H1 (cell line): ENCODE measurements around the gene ARSK. TPM values are rescaled to one million over a fixed set of nuclear protein-coding genes. Genes with fewer than 3 reads are reported as not detected.

ENCODE experiments used
- CTCF ChIA-PET: fragments of 300-600 bp; sonication (Branson Sonifier 250); formaldehyde crosslinking; loops from one replicate; lab custom pipeline; 2021; ENCODE audit not compliant: partially characterized antibody; lab: Charles Lee
- POLR2A ChIA-PET: fragments of 300-600 bp; sonication (Branson Sonifier 250); formaldehyde crosslinking; loops from one replicate; lab custom pipeline; 2021; ENCODE audit warnings: inconsistent platforms; ENCODE audit not compliant: partially characterized antibody; lab: Charles Lee
- DNase-seq, 2 experiments: peaks; one replicate each; pipeline versions ENCODE4 v3.0.0 to v3.0.0-alpha.2; 2010 to 2022; ENCODE audit warnings: low spot score in 2 of 2, low read depth in 1 of 2, mixed read lengths in 1 of 2
- FAIRE-seq: peaks from 2 replicates; lab custom pipeline; 2011; peaks lifted over from hg19 to GRCh38; lab: Jason Lieb, UNC
- H2AFZ ChIP-seq: 2 replicates; pipeline ENCODE4 v1.8.1; 2012; ENCODE audit warnings: low read length, inconsistent platforms
- H2AK5ac ChIP-seq: 2 replicates; pipeline ENCODE4 v1.6.1; 2013; ENCODE audit warnings: low read depth, low read length
- H2BK120ac ChIP-seq: replicated peaks from 2 replicates; pipeline ENCODE3; 2013; ENCODE audit warnings: low read depth, low read length, inconsistent platforms
- H2BK12ac ChIP-seq: 2 replicates; pipeline ENCODE4 v1.6.1; 2013; ENCODE audit warnings: low read depth, low read length
- H2BK15ac ChIP-seq: 2 replicates; pipeline ENCODE4 v1.6.1; 2013; ENCODE audit warnings: low read length
- H2BK20ac ChIP-seq: 2 replicates; pipeline ENCODE4 v1.6.1; 2013; ENCODE audit warnings: low read length
- H2BK5ac ChIP-seq: 2 replicates; pipeline ENCODE4 v1.6.1; 2013; ENCODE audit warnings: low read depth, low read length
- H3K14ac ChIP-seq: 2 replicates; pipeline ENCODE4 v1.6.1; 2013; ENCODE audit warnings: inconsistent platforms; ENCODE audit not compliant: insufficient read length
- H3K18ac ChIP-seq: 2 replicates; pipeline ENCODE4 v1.6.1; 2013; ENCODE audit warnings: low read length; ENCODE audit errors: extremely low read depth
- H3K23ac ChIP-seq: 2 replicates; pipeline ENCODE4 v1.6.1; 2013; ENCODE audit warnings: inconsistent platforms; ENCODE audit not compliant: insufficient read length
- H3K23me2 ChIP-seq: 2 replicates; pipeline ENCODE4 v1.6.1; 2013; ENCODE audit warnings: low read depth, low read length
- H3K27ac ChIP-seq: 2 replicates; pipeline ENCODE4 v1.6.1; 2011; ENCODE audit warnings: low read depth, low read length, inconsistent platforms
- H3K27me3 ChIP-seq, 4 experiments: replicated peaks in 1 of 4; 1 replicate in 1 of 4; 2 replicates in 3 of 4; pipeline versions ENCODE4 v1.6.1 to v1.8.1; 2011 to 2013; ENCODE audit warnings: low read length in 3 of 4, mild to moderate bottlenecking in 3 of 4, inconsistent platforms in 2 of 4, mixed read lengths in 2 of 4, moderate library complexity in 1 of 4; ENCODE audit not compliant: control insufficient read depth in 3 of 4, insufficient read depth in 3 of 4; ENCODE audit errors: extremely low read depth in 1 of 4
- H3K36me3 ChIP-seq, 4 experiments: 2 replicates each; pipeline versions ENCODE4 v1.6.1 to v1.8.1; 2011 to 2013; ENCODE audit warnings: mild to moderate bottlenecking in 4 of 4, low read length in 3 of 4, moderate library complexity in 2 of 4, control low read depth in 1 of 4, inconsistent platforms in 1 of 4; ENCODE audit not compliant: insufficient read depth in 4 of 4, control insufficient read depth in 2 of 4
- H3K4ac ChIP-seq: replicated peaks from 2 replicates; pipeline ENCODE3; 2013; ENCODE audit warnings: low read length, low read depth, mixed read lengths, inconsistent platforms; ENCODE audit not compliant: insufficient read length
- H3K4me1 ChIP-seq, 4 experiments: replicated peaks in 1 of 4; 1 replicate in 1 of 4; 2 replicates in 3 of 4; pipeline versions ENCODE4 v1.6.1 to v1.8.1; 2011 to 2013; ENCODE audit warnings: low read length in 3 of 4, inconsistent platforms in 2 of 4, mixed read lengths in 1 of 4; ENCODE audit not compliant: insufficient read depth in 4 of 4, control insufficient read depth in 3 of 4
- H3K4me2 ChIP-seq, 2 experiments: 2 replicates each; pipeline versions ENCODE4 v1.6.1 to v1.8.1; 2011 to 2013; ENCODE audit warnings: low read depth in 2 of 2, low read length in 2 of 2, control low read depth in 1 of 2, inconsistent platforms in 1 of 2, mild to moderate bottlenecking in 1 of 2; ENCODE audit not compliant: insufficient read depth in 1 of 2
- H3K4me3 ChIP-seq, 4 experiments: fragments of 200-600, 300-600 bp in 1 of 4; sonication (generic), shearing (Covaris generic), sonication (Bioruptor Twin) in 1 of 4; 2 replicates each; pipeline versions ENCODE4 v1.5.1 to v1.8.1; 2011 to 2016; ENCODE audit warnings: low read length in 4 of 4, low read depth in 3 of 4, control low read depth in 2 of 4, inconsistent platforms in 2 of 4, mild to moderate bottlenecking in 2 of 4, mixed read lengths in 1 of 4, moderate library complexity in 1 of 4; ENCODE audit not compliant: insufficient read depth in 2 of 4; ENCODE audit errors: extremely low read depth in 1 of 4
- H3K56ac ChIP-seq: replicated peaks from 2 replicates; pipeline ENCODE3; 2013; ENCODE audit warnings: low read depth, mild to moderate bottlenecking, mixed read lengths, low read length, inconsistent platforms; ENCODE audit not compliant: insufficient read length
- H3K79me1 ChIP-seq: 2 replicates; pipeline ENCODE4 v1.6.1; 2013; ENCODE audit warnings: low read depth, low read length, control low read depth
- H3K79me2 ChIP-seq, 2 experiments: 2 replicates each; pipeline versions ENCODE4 v1.6.1 to v1.8.1; 2012 to 2013; ENCODE audit warnings: low read length in 2 of 2, mild to moderate bottlenecking in 2 of 2, inconsistent platforms in 1 of 2; ENCODE audit not compliant: insufficient read depth in 2 of 2, control insufficient read depth in 1 of 2
- H3K9ac ChIP-seq, 4 experiments: replicated peaks in 1 of 4; 1 replicate in 1 of 4; 2 replicates in 3 of 4; pipeline versions ENCODE4 v1.6.1 to v1.8.1; 2011 to 2013; ENCODE audit warnings: low read depth in 3 of 4, low read length in 3 of 4, control low read depth in 2 of 4, mild to moderate bottlenecking in 2 of 4, moderate library complexity in 2 of 4, inconsistent platforms in 1 of 4; ENCODE audit errors: extremely low read depth in 1 of 4
- H3K9me3 ChIP-seq, 2 experiments: 2 replicates each; pipeline versions ENCODE4 v1.6.1 to v1.8.1; 2012 to 2013; ENCODE audit warnings: mild to moderate bottlenecking in 2 of 2, moderate library complexity in 2 of 2, control low read depth in 1 of 2, inconsistent platforms in 1 of 2, low read depth in 1 of 2, low read length in 1 of 2, mixed read lengths in 1 of 2; ENCODE audit not compliant: insufficient read depth in 2 of 2
- H4K20me1 ChIP-seq, 2 experiments: replicated peaks in 1 of 2; 2 replicates each; pipeline versions ENCODE3 to v1.8.1; 2011 to 2013; ENCODE audit warnings: inconsistent platforms in 2 of 2, low read length in 2 of 2, mild to moderate bottlenecking in 1 of 2; ENCODE audit not compliant: insufficient read depth in 2 of 2, control insufficient read depth in 1 of 2
- H4K5ac ChIP-seq: 2 replicates; pipeline ENCODE4 v1.6.1; 2013; ENCODE audit warnings: low read length, low read depth, mixed read lengths, inconsistent platforms; ENCODE audit not compliant: insufficient read length
- H4K8ac ChIP-seq: 2 replicates; pipeline ENCODE4 v1.8.0; 2013; ENCODE audit warnings: mild to moderate bottlenecking, moderate library complexity, low read length, inconsistent platforms; ENCODE audit not compliant: insufficient read depth; ENCODE audit errors: extremely low read depth
- H4K91ac ChIP-seq: replicated peaks from 2 replicates; pipeline ENCODE3; 2013; ENCODE audit warnings: low read length, mixed read lengths, inconsistent platforms; ENCODE audit not compliant: insufficient read length
- ASH2L ChIP-seq: fragments of 200-600, 300-600 bp; sonication (generic); IDR thresholded peaks from one replicate; pipeline ENCODE4 v1.7.1; 2017; ENCODE audit warnings: low read length
- GABPA ChIP-seq: IDR thresholded peaks from 2 replicates; pipeline ENCODE4 v1.6.1; 2011; ENCODE audit warnings: mild to moderate bottlenecking, low read length, moderate library complexity, borderline replicate concordance; ENCODE audit not compliant: insufficient read depth
- KDM4A ChIP-seq: IDR thresholded peaks from one replicate; pipeline ENCODE4 v1.7.1; 2012; ENCODE audit warnings: low read depth, mild to moderate bottlenecking, moderate library complexity, low read length, inconsistent platforms; ENCODE audit not compliant: severe bottlenecking
- POU5F1 ChIP-seq: IDR thresholded peaks from 2 replicates; pipeline ENCODE4 v1.6.1; 2011; ENCODE audit warnings: low read depth, mild to moderate bottlenecking, low read length, moderate library complexity
- RBBP5 ChIP-seq: IDR thresholded peaks from 2 replicates; pipeline ENCODE4 v1.7.1; 2012; ENCODE audit warnings: low read depth, mild to moderate bottlenecking, inconsistent platforms, low read length, moderate library complexity, borderline replicate concordance
- SAP30 ChIP-seq: fragments of 300-600 bp; sonication (generic); IDR thresholded peaks from 2 replicates; pipeline ENCODE4 v1.7.1; 2012; ENCODE audit warnings: low read length, moderate library complexity, mild to moderate bottlenecking, inconsistent platforms; ENCODE audit not compliant: insufficient read depth, insufficient replicate concordance
- SIRT6 ChIP-seq: IDR thresholded peaks from one replicate; pipeline ENCODE4 v1.7.1; 2012; ENCODE audit warnings: low read length, inconsistent platforms
- SP1 ChIP-seq: IDR thresholded peaks from 2 replicates; pipeline ENCODE4 v1.6.1; 2011; ENCODE audit warnings: low read depth, low read length
- SP2 ChIP-seq: IDR thresholded peaks from 2 replicates; pipeline ENCODE4 v1.6.1; 2012; ENCODE audit warnings: mild to moderate bottlenecking, low read length, inconsistent platforms
- SP4 ChIP-seq: IDR thresholded peaks from 2 replicates; pipeline ENCODE4 v1.6.1; 2012; ENCODE audit warnings: low read length, inconsistent platforms
- whole genome bisulfite sequencing, 2 experiments: shearing (Covaris generic) in 1 of 2; methylation state at CpG; one replicate each; pipeline versions ENCODE4 v1.1.6 to v1.1.7; 2013 to 2015; ENCODE audit warnings: low lambda C conversion rate in 2 of 2, mixed read lengths in 2 of 2, inconsistent platforms in 1 of 2, low coverage in 1 of 2, missing lambda C conversion rate in 1 of 2; ENCODE audit not compliant: insufficient replicate concordance in 2 of 2, insufficient coverage in 1 of 2, insufficient read length in 1 of 2; ENCODE audit errors: extremely low coverage in 1 of 2, missing lambda C conversion rate in 1 of 2; 5-methylcytosine and 5-hydroxymethylcytosine counted together
- polyA plus RNA-seq, 7 experiments: library from polyadenylated mRNA; depleted of rRNA in 3 of 7; stranded (reverse) in 5 of 7; unstranded in 2 of 7; fragments of >200 nt in 5 of 7; fragments of 200-250 nt in 2 of 7; gene quantifications; 1 replicate in 5 of 7; 2 replicates in 1 of 7; 4 replicates in 1 of 7; pipeline versions ENCODE4 v1.2.1 to v1.2.3, GENCODE V29; 2011 to 2013; ENCODE audit warnings: missing spikeins in 2 of 7, mixed read lengths in 2 of 7
- total RNA-seq: library from RNA; stranded (reverse); fragmentation: NEBNext Ultra II Directional; extraction: Animal tissue kit (Norgen Biotek cat#: 25700); gene quantifications from 2 replicates; pipeline ENCODE4 v1.2.1, GENCODE V29; 2021

Gene ARSK
- total and polyA plus RNA-seq, 2 of the 8 experiments (the other 6 are each of a cell fraction or from before 2014, with no cell fraction given) = 8.4 to 14.1 TPM

- Histone ChIP-seq H3K4me2 (no peak overlapping the region), H3K79me2 (no peaks in the 10 kb centered on the region), H3K56ac (no peak overlapping the region), H2BK12ac (no peak overlapping the region), H2BK5ac (no peak overlapping the region), H3K36me3 (peaks cover 0 to 51% (median 11%) of the 10 kb centered on the region in 4 experiments; a peak in 6 of 8 replicates), H3K23me2 (no peaks in the 10 kb centered on the region; the same call in 1 of the 2 replicates), H4K5ac (no peak overlapping the region), H3K4me1 (no peaks in the 10 kb centered on the region), H2BK20ac (no peak overlapping the region), H3K14ac (no peak overlapping the region), H3K27ac (no peak overlapping the region), H3K27me3 (peaks cover 0 to 1% (median 0%) of the 10 kb centered on the region in 4 experiments; a peak in 1 of 7 replicates), H2AFZ (no peak overlapping the region), H4K91ac (no peak overlapping the region), H2BK120ac (no peak overlapping the region), H3K18ac (no peak overlapping the region), H3K9me3 (no peaks in the 10 kb centered on the region), H3K23ac (no peak overlapping the region), H3K9ac (no peak overlapping the region), H3K4me3 (no peak overlapping the region), H4K8ac (no peak overlapping the region), H2BK15ac (no peak overlapping the region), H4K20me1 (no peaks in the 10 kb centered on the region), H2AK5ac (no peak overlapping the region), H3K4ac (no peak overlapping the region), H3K79me1 (no peaks in the 10 kb centered on the region)
- WGBS, 2 experiments = 91% methylated on average over 1 of the region's 1 CpG; no CpG with 5 or more reads in 1 of the 2 experiments
- CTCF ChIA-PET = no interaction called here
- POLR2A ChIA-PET = no interaction called here
- TF ChIP-seq KDM4A (no peak), POU5F1 (no peak), SP4 (no peak), GABPA (no peak), SAP30 (no peak), SP2 (no peak), SP1 (no peak), ASH2L (no peak), SIRT6 (no peak), RBBP5 (no peak)
- no peak for DNase-seq
- FAIRE-seq = no peak
These were observed 43.3 kb upstream of the ARSK start for GRCh38 chr5:95511606-95512005.
